Gastroesophageal sphincter (tissue), 4 donors: ENCODE results near the gene PLEKHD1. TPM values are rescaled to one million over a fixed set of nuclear protein-coding genes. Genes with fewer than 3 reads are reported as not detected.

Experiments
- ATAC-seq: fragments of 150-250 bp; one replicate; pipeline ENCODE4 v1.9.1; 2016; ENCODE audit warnings: mild to moderate bottlenecking, moderate library complexity
- H3K27ac ChIP-seq, 4 donors: fragments of 200-600 bp; sonication (generic) in 3 of 4; 1 replicate in 3 of 4; 2 replicates in 1 of 4; pipeline ENCODE4 v1.5.1; 2016 to 2019
- H3K27me3 ChIP-seq: fragments of 200-600 bp; sonication (generic); one replicate; pipeline ENCODE4 v1.5.1; 2019
- H3K36me3 ChIP-seq, 2 donors: fragments of 200-600 bp; sonication (generic); one replicate each; pipeline ENCODE4 v1.5.1; 2019; ENCODE audit warnings: control low read depth in 1 of 2
- H3K4me1 ChIP-seq, 3 donors: fragments of 200-600 bp; sonication (generic); 1 replicate in 2 of 3; 2 replicates in 1 of 3; pipeline ENCODE4 v1.5.1; 2016 to 2019; ENCODE audit warnings: control low read depth in 2 of 3
- H3K4me3 ChIP-seq, 2 donors: fragments of 200-600 bp; sonication (generic); one replicate each; pipeline ENCODE4 v1.5.1; 2019; ENCODE audit warnings: mild to moderate bottlenecking in 1 of 2, moderate library complexity in 1 of 2
- H3K9me3 ChIP-seq, 3 donors: fragments of 200-600 bp; sonication (generic); one replicate each; pipeline ENCODE4 v1.5.1; 2017 to 2019; ENCODE audit warnings: control low read depth in 2 of 3
- EP300 ChIP-seq: sonication (generic); formaldehyde crosslinking; IDR thresholded peaks from one replicate; pipeline ENCODE4 v1.6.1; 2017; ENCODE audit warnings: antibody characterized with exemption, mild to moderate bottlenecking
- POLR2A ChIP-seq, 2 donors: fragments of 450-650 bp; IDR thresholded peaks; one replicate each; pipeline ENCODE4 v1.6.1; 2017; ENCODE audit warnings: antibody characterized with exemption in 2 of 2, mild to moderate bottlenecking in 2 of 2, moderate library complexity in 1 of 2
- POLR2AphosphoS5 ChIP-seq: sonication (generic); formaldehyde crosslinking; IDR thresholded peaks from one replicate; pipeline ENCODE4 v1.6.1; 2017; ENCODE audit warnings: antibody characterized with exemption
- WGBS, 2 donors: methylation state at CpG; one replicate each; pipeline ENCODE4 v1.1.5; 2018; ENCODE audit warnings: low coverage in 1 of 2; 5-methylcytosine and 5-hydroxymethylcytosine counted together
- total RNA-seq, 4 donors: library from RNA; depleted of rRNA; stranded (reverse); fragments of >200 nt; gene quantifications; one replicate each; pipeline ENCODE4 v1.1.0, GENCODE V29; 2016
- TF ChIP-seq, protein P1 (sequence below), 4 experiments: fragments of 200-600 bp in 2 of 4; fragments of 450-650 bp in 2 of 4; sonication (generic) in 1 of 4; IDR thresholded peaks; one replicate each; pipeline ENCODE4 v1.5.1; 2017 to 2019; ENCODE audit warnings: antibody characterized with exemption in 4 of 4, mild to moderate bottlenecking in 2 of 4, moderate library complexity in 2 of 4

The PLEKHD1 gene
- total RNA-seq, 4 donors from 2014 or later: 0.08 to 0.16 TPM; not detected in 2

DNA sequence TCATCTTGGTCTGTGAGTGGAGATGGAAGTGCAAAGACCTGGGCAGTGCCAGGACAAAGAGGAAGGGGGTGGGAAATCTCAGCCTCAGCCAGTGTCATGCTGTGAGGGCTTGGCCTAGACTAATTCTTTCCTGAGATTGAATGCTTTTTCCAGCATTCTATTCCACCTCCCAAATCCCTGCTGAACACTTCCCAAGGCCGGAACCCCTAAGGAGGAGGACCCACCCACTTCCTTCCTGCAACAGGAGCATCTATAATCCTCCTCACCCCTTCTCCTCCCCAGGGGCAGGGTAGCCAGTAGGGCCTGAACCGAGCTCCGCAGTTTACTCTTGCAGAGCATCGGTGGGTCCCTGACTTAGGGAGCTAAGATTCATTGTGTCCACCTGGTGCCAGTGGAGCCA, 3.2 kb downstream of the PLEKHD1 start:
- Histone ChIP-seq H3K36me3 (no peaks in the 10 kb centered on the region), H3K27ac (no peak overlapping the region), H3K27me3 (peaks cover 67% of the 10 kb centered on the region), H3K4me3 (no peak overlapping the region), H3K9me3 (no peaks in the 10 kb centered on the region), H3K4me1 (peaks cover 0 to 24% (median 15%) of the 10 kb centered on the region in 3 donors)
- WGBS, 2 donors: 100% methylated on average over 1 of the region's 4 CpGs; no CpG with 5 or more reads in 1 of the 2 donors
- ATAC-seq: no peak
- no peak for TF ChIP-seq POLR2AphosphoS5
- no peak for TF ChIP-seq EP300
- TF ChIP-seq POLR2A (IDR thresholded peaks at IDR 0.05): no peak
- TF ChIP-seq, protein P1, sequence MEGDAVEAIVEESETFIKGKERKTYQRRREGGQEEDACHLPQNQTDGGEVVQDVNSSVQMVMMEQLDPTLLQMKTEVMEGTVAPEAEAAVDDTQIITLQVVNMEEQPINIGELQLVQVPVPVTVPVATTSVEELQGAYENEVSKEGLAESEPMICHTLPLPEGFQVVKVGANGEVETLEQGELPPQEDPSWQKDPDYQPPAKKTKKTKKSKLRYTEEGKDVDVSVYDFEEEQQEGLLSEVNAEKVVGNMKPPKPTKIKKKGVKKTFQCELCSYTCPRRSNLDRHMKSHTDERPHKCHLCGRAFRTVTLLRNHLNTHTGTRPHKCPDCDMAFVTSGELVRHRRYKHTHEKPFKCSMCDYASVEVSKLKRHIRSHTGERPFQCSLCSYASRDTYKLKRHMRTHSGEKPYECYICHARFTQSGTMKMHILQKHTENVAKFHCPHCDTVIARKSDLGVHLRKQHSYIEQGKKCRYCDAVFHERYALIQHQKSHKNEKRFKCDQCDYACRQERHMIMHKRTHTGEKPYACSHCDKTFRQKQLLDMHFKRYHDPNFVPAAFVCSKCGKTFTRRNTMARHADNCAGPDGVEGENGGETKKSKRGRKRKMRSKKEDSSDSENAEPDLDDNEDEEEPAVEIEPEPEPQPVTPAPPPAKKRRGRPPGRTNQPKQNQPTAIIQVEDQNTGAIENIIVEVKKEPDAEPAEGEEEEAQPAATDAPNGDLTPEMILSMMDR (IDR thresholded peaks at IDR 0.05): no peak

DNA sequence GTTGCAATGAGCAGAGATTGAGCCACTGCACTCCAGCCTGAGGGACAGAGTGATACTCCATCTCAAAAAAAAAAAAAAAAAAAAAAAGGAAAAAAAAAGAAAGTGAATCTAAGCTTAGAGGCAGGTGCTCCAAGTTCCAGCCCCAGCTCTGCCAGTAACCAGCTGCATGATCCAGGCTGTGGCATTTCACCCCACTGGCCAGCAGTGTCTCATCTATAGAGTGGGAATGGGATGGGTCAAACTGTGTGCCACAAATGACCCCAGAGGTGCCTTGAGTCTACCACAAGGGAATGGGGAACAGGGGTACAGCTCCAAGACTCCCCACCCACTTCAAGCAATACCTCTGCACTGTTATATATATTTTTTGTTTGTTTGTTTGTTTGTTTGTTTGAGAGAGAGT, 5.0 kb downstream of the PLEKHD1 start:
- ATAC-seq: no peak

DNA sequence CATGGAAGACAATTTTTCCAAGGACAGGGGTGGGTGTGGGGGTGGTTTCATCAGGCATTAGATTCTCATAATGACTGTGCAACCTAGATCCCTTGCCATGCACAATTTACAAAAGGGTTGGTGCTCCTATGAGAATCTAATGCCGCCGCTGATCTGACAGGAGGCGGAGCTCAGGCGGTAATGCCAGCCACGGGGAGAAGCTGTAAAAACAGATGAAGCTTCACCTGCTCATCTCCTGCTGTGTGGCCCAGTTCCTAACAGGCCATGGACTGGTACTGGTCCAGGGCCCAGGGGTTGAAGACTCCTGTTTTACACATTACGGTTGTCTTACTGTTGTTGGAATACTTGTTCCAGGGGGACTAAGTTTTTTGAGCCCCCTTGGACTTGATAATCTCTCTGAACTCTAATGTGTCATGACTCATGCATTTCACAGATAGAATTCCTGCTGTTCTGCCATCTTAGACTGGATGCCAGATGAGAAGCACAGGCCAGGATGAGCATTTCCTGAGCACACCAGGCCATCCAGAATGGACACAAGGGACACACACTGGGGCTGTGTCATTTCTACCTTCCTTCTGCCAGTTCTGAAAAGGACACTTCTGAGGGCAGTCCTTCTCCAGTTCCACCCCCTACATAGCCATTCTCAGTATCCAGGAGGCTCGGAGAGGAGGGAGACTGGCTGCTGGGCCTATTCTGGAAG, 5.8 kb downstream of the PLEKHD1 start:
- no peaks in the 10 kb centered on the region for H3K36me3 ChIP-seq
- H3K4me1 ChIP-seq: no peaks in the 10 kb centered on the region
- no peaks in the 10 kb centered on the region for H3K9me3 ChIP-seq
- TF ChIP-seq, protein P1 (IDR thresholded peaks at IDR 0.05): no peak
- no peak for TF ChIP-seq EP300
- TF ChIP-seq POLR2A (IDR thresholded peaks at IDR 0.05): no peak
- no peak for TF ChIP-seq POLR2AphosphoS5
- H3K27ac ChIP-seq: no peak overlapping the region
- H3K4me3 ChIP-seq: no peak overlapping the region
- 87% methylated on average over 5 to 6 of the region's 7 CpGs for WGBS, 2 donors
- H3K27me3 ChIP-seq: peaks cover 41% of the 10 kb centered on the region
- ATAC-seq: no peak

More for the DNA sequence above, 5.0 kb downstream of the PLEKHD1 start:
- Histone ChIP-seq H3K4me1 (peaks cover 0 to 7% (median 6%) of the 10 kb centered on the region in 3 donors), H3K36me3 (no peaks in the 10 kb centered on the region), H3K27me3 (peaks cover 49% of the 10 kb centered on the region), H3K9me3 (no peaks in the 10 kb centered on the region), H3K27ac (no peak overlapping the region), H3K4me3 (no peak overlapping the region)
- TF ChIP-seq EP300 (no peak), POLR2AphosphoS5 (no peak), POLR2A (IDR thresholded peaks at IDR 0.05) (no peak)
- TF ChIP-seq, protein P1 (IDR thresholded peaks at IDR 0.05): no peak

DNA sequence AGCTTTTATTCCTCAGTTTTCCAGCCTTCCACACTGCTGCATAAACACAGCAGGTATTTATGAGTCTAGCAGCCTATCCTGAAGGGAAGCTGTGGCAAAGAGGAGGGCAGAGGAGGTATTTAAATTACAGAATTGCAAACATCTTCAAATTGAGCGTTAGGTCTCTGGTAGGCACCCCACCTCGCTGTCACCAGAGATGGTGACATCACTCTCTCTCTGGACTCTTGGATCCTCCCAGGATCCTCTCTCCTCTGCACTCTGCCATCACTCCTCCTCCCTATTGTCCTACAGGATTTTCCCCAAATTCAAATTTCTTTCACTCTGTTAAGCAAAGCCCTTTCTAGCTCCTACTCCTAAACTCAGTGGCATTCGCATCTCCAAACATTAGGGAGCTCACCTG, 6.7 kb downstream of the PLEKHD1 start:
- ATAC-seq: no peak
- peaks cover 32% of the 10 kb centered on the region for H3K27me3 ChIP-seq
- TF ChIP-seq EP300 (no peak), POLR2AphosphoS5 (no peak), POLR2A (IDR thresholded peaks at IDR 0.05) (no peak)
- TF ChIP-seq, protein P1 (IDR thresholded peaks at IDR 0.05): no peak
- H3K4me1 ChIP-seq: no peaks in the 10 kb centered on the region
- no peaks in the 10 kb centered on the region for H3K9me3 ChIP-seq
- H3K4me3 ChIP-seq: no peak overlapping the region
- no peak overlapping the region for H3K27ac ChIP-seq
- no peaks in the 10 kb centered on the region for H3K36me3 ChIP-seq
- whole genome bisulfite sequencing, 2 donors: 84 to 90% methylated on average over 2 to 3 of the region's 3 CpGs

DNA sequence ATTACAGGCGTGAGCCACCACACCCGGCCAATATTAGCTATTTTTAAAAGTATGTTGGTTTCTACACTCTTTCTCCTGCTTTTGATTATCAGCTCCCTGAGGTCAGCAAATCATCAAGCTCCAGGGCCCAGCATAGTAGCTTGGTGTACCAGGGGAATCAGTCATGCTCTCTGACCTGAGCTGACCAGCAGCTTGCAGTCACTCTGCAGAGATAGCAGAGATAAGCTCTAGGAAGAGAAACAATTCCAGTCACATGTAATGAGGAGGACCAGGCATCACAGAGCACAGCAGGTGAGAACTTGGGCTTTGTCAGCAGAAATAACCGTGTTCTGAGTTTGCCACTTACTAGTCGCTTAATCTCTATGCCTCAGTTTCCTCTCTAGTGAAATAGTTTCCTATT, 8.5 kb downstream of the PLEKHD1 start:
- TF ChIP-seq, protein P1 (IDR thresholded peaks at IDR 0.05): no peak
- TF ChIP-seq POLR2A (IDR thresholded peaks at IDR 0.05) (no peak), EP300 (no peak), POLR2AphosphoS5 (no peak)
- Histone ChIP-seq H3K36me3 (no peaks in the 10 kb centered on the region), H3K4me3 (no peak overlapping the region), H3K27ac (no peak overlapping the region), H3K4me1 (no peaks in the 10 kb centered on the region), H3K9me3 (no peaks in the 10 kb centered on the region), H3K27me3 (peaks cover 24% of the 10 kb centered on the region)
- 75 to 98% methylated on average over 4 of the region's 4 CpGs for WGBS, 2 donors
- ATAC-seq: no peak
